ENCODE results near the gene HECA. TPM values are rescaled to one million over a fixed set of nuclear protein-coding genes. Genes with fewer than 3 reads are reported as not detected.

The HECA gene
- total RNA-seq, 4 donors from 2014 or later: 23.6 to 42.0 (median 33.0) TPM

- H3K4me3 ChIP-seq (replicated peaks in 1 of 3): no peak overlapping the region
- H3K27ac ChIP-seq: peak overlapping the region in 2 of 3 donors; percentile 5 to 27
- WGBS, 2 donors: 21 to 25% methylated on average over 1 of the region's 1 CpG
- intact Hi-C loops (cut with DNase I): no loop called here
- no peak for TF ChIP-seq POLR2A (IDR thresholded peaks at IDR 0.05)
- TF ChIP-seq CTCF (IDR thresholded peaks at IDR 0.05): no peak
- no peaks in the 10 kb centered on the region for H3K36me3 ChIP-seq
- peak; percentile 19 to 40 for DNase-seq
- no peaks in the 10 kb centered on the region for H3K27me3 ChIP-seq
- H3K4me1 ChIP-seq: peaks cover 22 to 38% of the 10 kb centered on the region in 2 donors
- no peaks in the 10 kb centered on the region for H3K9me3 ChIP-seq
Measured at GRCh38 chr6:139161169-139161568, 26.3 kb downstream of the HECA start.

GRCh38 chr6:139161817-139162284 is 27.0 kb downstream of the HECA start:
- Histone ChIP-seq H3K27me3 (no peaks in the 10 kb centered on the region), H3K4me1 (peaks cover 22 to 38% of the 10 kb centered on the region in 2 donors), H3K9me3 (no peaks in the 10 kb centered on the region), H3K36me3 (peaks cover 6 to 7% of the 10 kb centered on the region in 2 donors), H3K27ac (peak overlapping the region in 2 of 3 donors; percentile 4 to 5), H3K4me3 (replicated peaks in 1 of 3) (no peak overlapping the region)
- intact Hi-C loops (cut with DNase I): no loop called here
- no peak for DNase-seq
- WGBS, 2 donors: 73 to 81% methylated on average over 3 of the region's 3 CpGs
- TF ChIP-seq CTCF (IDR thresholded peaks at IDR 0.05) (no peak), POLR2A (IDR thresholded peaks at IDR 0.05) (no peak)

GRCh38 chr6:139164001-139164400 is 29.1 kb downstream of the HECA start:
- Histone ChIP-seq H3K27me3 (no peaks in the 10 kb centered on the region), H3K27ac (no peak overlapping the region), H3K4me1 (peaks cover 22 to 38% of the 10 kb centered on the region in 2 donors), H3K4me3 (replicated peaks in 1 of 3) (no peak overlapping the region), H3K36me3 (peaks cover 12% of the 10 kb centered on the region in 2 donors), H3K9me3 (no peaks in the 10 kb centered on the region)
- TF ChIP-seq POLR2A (IDR thresholded peaks at IDR 0.05): no peak
- no peak for TF ChIP-seq CTCF (IDR thresholded peaks at IDR 0.05)
- intact Hi-C loops (cut with DNase I): no loop called here
- WGBS, 2 donors: 73 to 79% methylated on average over 3 of the region's 3 CpGs
- DNase-seq: no peak

- DNase-seq: no peak
- 95 to 99% methylated on average over 2 of the region's 2 CpGs for WGBS, 2 donors
- Histone ChIP-seq H3K36me3 (peaks cover 12% of the 10 kb centered on the region in 2 donors), H3K9me3 (no peaks in the 10 kb centered on the region), H3K27me3 (no peaks in the 10 kb centered on the region), H3K27ac (no peak overlapping the region), H3K4me3 (replicated peaks in 1 of 3) (no peak overlapping the region), H3K4me1 (peaks cover 22 to 35% of the 10 kb centered on the region in 2 donors)
- intact Hi-C loops (cut with DNase I): no loop called here
- TF ChIP-seq CTCF (IDR thresholded peaks at IDR 0.05) (no peak), POLR2A (IDR thresholded peaks at IDR 0.05) (no peak)
Measured at GRCh38 chr6:139165324-139165723, 30.4 kb downstream of the HECA start.

GRCh38 chr6:139166238-139166955 is 31.5 kb downstream of the HECA start:
- WGBS, 2 donors: 96% methylated on average over 34 to 35 of the region's 35 CpGs
- no peak for DNase-seq

More at GRCh38 chr6:139166238-139166955, 31.5 kb downstream of the HECA start:
- Histone ChIP-seq H3K27me3 (no peaks in the 10 kb centered on the region), H3K9me3 (no peaks in the 10 kb centered on the region), H3K4me3 (replicated peaks in 1 of 3) (no peak overlapping the region), H3K27ac (no peak overlapping the region), H3K4me1 (peaks cover 16 to 24% of the 10 kb centered on the region in 2 donors), H3K36me3 (peaks cover 12% of the 10 kb centered on the region in 2 donors)
- TF ChIP-seq POLR2A (IDR thresholded peaks at IDR 0.05) (no peak), CTCF (IDR thresholded peaks at IDR 0.05) (no peak)
- intact Hi-C loops (cut with DNase I): no loop called here

Data from thyroid gland (tissue), 4 donors.